MM.1S (cell line): ENCODE results near the gene OSBPL10.

Source experiments
- DNase-seq: peaks from one replicate; pipeline ENCODE4 v3.0.0-alpha.2; 2015
- H2AFZ ChIP-seq: fragments of 300-600 bp; sonication (generic); 2 replicates; pipeline ENCODE4 v1.6.0; 2016; ENCODE audit warnings: antibody characterized with exemption, low read length
- H3F3A ChIP-seq: fragments of 300-600 bp; sonication (generic); 2 replicates; pipeline ENCODE4 v1.6.1; 2016; ENCODE audit warnings: mild to moderate bottlenecking, antibody characterized with exemption, low read length, moderate library complexity, mixed read lengths; ENCODE audit not compliant: insufficient read depth
- H3K27ac ChIP-seq: fragments of 300-600 bp; sonication (generic); 2 replicates; pipeline ENCODE4 v1.5.1; 2016; ENCODE audit warnings: mild to moderate bottlenecking, low read length
- H3K27me3 ChIP-seq: fragments of 300-600 bp; sonication (generic); replicated peaks from 2 replicates; pipeline ENCODE4 v1.6.0; 2016; ENCODE audit warnings: low read length; ENCODE audit not compliant: insufficient read depth
- H3K36me3 ChIP-seq: fragments of 300-600 bp; sonication (generic); replicated peaks from 2 replicates; pipeline ENCODE4 v1.6.1; 2016; ENCODE audit warnings: mild to moderate bottlenecking, low read length, mixed read lengths; ENCODE audit not compliant: insufficient read depth
- H3K4me1 ChIP-seq: fragments of 300-600 bp; sonication (generic); 2 replicates; pipeline ENCODE4 v1.6.1; 2016; ENCODE audit warnings: low read length, mixed read lengths
- H3K4me2 ChIP-seq: fragments of 300-600 bp; sonication (generic); 2 replicates; pipeline ENCODE4 v1.6.0; 2016; ENCODE audit warnings: low read depth, low read length
- H3K4me3 ChIP-seq: fragments of 300-600 bp; sonication (generic); 2 replicates; pipeline ENCODE4 v1.5.1; 2016; ENCODE audit warnings: low read length, mixed read lengths
- H3K79me2 ChIP-seq: fragments of 300-600 bp; sonication (generic); 2 replicates; pipeline ENCODE4 v1.6.1; 2016; ENCODE audit warnings: mixed run types, low read length, mixed read lengths
- H3K9ac ChIP-seq: fragments of 300-600 bp; sonication (generic); 2 replicates; pipeline ENCODE4 v1.6.1; 2016; ENCODE audit warnings: low read length, mixed read lengths
- H3K9me2 ChIP-seq: fragments of 300-600 bp; sonication (generic); replicated peaks from 2 replicates; pipeline ENCODE4 v1.6.1; 2016; ENCODE audit warnings: mild to moderate bottlenecking, low read length, mixed read lengths; ENCODE audit not compliant: insufficient read depth
- H3K9me3 ChIP-seq: fragments of 300-600 bp; sonication (generic); replicated peaks from 2 replicates; pipeline ENCODE4 v1.6.1; 2016; ENCODE audit warnings: mild to moderate bottlenecking, low read length, mixed read lengths; ENCODE audit not compliant: insufficient read depth
- H4K20me1 ChIP-seq: fragments of 300-600 bp; sonication (generic); 2 replicates; pipeline ENCODE4 v1.6.1; 2016; ENCODE audit warnings: mild to moderate bottlenecking, low read length, moderate library complexity, mixed read lengths; ENCODE audit not compliant: insufficient read depth
- CTCF ChIP-seq: fragments of 300-600 bp; sonication (generic); IDR thresholded peaks from 2 replicates; pipeline ENCODE4 v1.5.1; 2016; ENCODE audit warnings: antibody characterized with exemption, low read length, mixed read lengths
- EZH2 ChIP-seq: fragments of 300-600 bp; sonication (generic); optimal IDR thresholded peaks from 2 replicates; pipeline ENCODE3; 2017; ENCODE audit warnings: low read depth, mild to moderate bottlenecking, antibody characterized with exemption, low read length, mixed read lengths
- EZH2phosphoT487 ChIP-seq: fragments of 300-600 bp; sonication (generic); IDR thresholded peaks from 2 replicates; pipeline ENCODE4 v1.6.1; 2018; ENCODE audit warnings: antibody characterized with exemption, low read length

The OSBPL10 gene

GRCh38 chr3:31952205-31952604 is 28.9 kb downstream of the OSBPL10 start:
- H3K4me1 ChIP-seq = peaks cover 44% of the 10 kb centered on the region

GRCh38 chr3:31948280-31948679 is 32.8 kb downstream of the OSBPL10 start:
- peaks cover 10% of the 10 kb centered on the region for H3F3A ChIP-seq
- peaks cover 14% of the 10 kb centered on the region for H3K4me1 ChIP-seq
- no peak overlapping the region for H3K4me3 ChIP-seq
- H3K27me3 ChIP-seq = no peaks in the 10 kb centered on the region
- H2AFZ ChIP-seq = no peak overlapping the region
- no peak overlapping the region for H3K9ac ChIP-seq
- H4K20me1 ChIP-seq = no peaks in the 10 kb centered on the region
- H3K27ac ChIP-seq = no peak overlapping the region
- H3K4me2 ChIP-seq = no peak overlapping the region
- H3K9me3 ChIP-seq = no peaks in the 10 kb centered on the region
- TF ChIP-seq EZH2phosphoT487 = no peak
- no peak for TF ChIP-seq EZH2
- TF ChIP-seq CTCF = no peak
- H3K79me2 ChIP-seq = no peaks in the 10 kb centered on the region
- no peaks in the 10 kb centered on the region for H3K36me3 ChIP-seq
- no peaks in the 10 kb centered on the region for H3K9me2 ChIP-seq
- no peak for DNase-seq

More at GRCh38 chr3:31952205-31952604, 28.9 kb downstream of the OSBPL10 start:
- peak; percentile 74 for DNase-seq
- Histone ChIP-seq H3K27ac (peak overlapping the region; percentile 48; the same call in 1 of the 2 replicates), H3K27me3 (no peaks in the 10 kb centered on the region), H3K36me3 (no peaks in the 10 kb centered on the region), H3F3A (peaks cover 34% of the 10 kb centered on the region), H3K9me2 (no peaks in the 10 kb centered on the region), H3K9ac (peak overlapping the region; percentile 33; the same call in 1 of the 2 replicates), H4K20me1 (no peaks in the 10 kb centered on the region), H3K4me3 (peak overlapping the region; percentile 33), H3K79me2 (no peaks in the 10 kb centered on the region), H3K9me3 (no peaks in the 10 kb centered on the region), H2AFZ (peak overlapping the region; percentile 24; the same call in 1 of the 2 replicates), H3K4me2 (peak overlapping the region; percentile 82)
- TF ChIP-seq EZH2phosphoT487 (no peak), CTCF (no peak), EZH2 (no peak)

GRCh38 chr3:31947671-31948091 is 33.4 kb downstream of the OSBPL10 start:
- H3K27ac ChIP-seq = no peak overlapping the region
- H3K27me3 ChIP-seq = no peaks in the 10 kb centered on the region
- peaks cover 9% of the 10 kb centered on the region for H3F3A ChIP-seq
- no peak for DNase-seq
- no peak for TF ChIP-seq EZH2
- no peak for TF ChIP-seq CTCF
- no peak for TF ChIP-seq EZH2phosphoT487
- H3K4me3 ChIP-seq = no peak overlapping the region
- no peak overlapping the region for H3K4me2 ChIP-seq
- H3K4me1 ChIP-seq = peaks cover 14% of the 10 kb centered on the region
- H3K9me2 ChIP-seq = no peaks in the 10 kb centered on the region
- H3K79me2 ChIP-seq = no peaks in the 10 kb centered on the region
- H2AFZ ChIP-seq = no peak overlapping the region
- H4K20me1 ChIP-seq = no peaks in the 10 kb centered on the region
- H3K9me3 ChIP-seq = no peaks in the 10 kb centered on the region
- H3K36me3 ChIP-seq = no peaks in the 10 kb centered on the region
- H3K9ac ChIP-seq = no peak overlapping the region
